Smooth muscle cell (in vitro differentiated cells): Measurements from ENCODE around the gene RAD9A. TPM values are rescaled to one million over a fixed set of nuclear protein-coding genes. Genes with fewer than 3 reads are reported as not detected.
A peak's percentile ranks its signal among the peaks of the same experiment; 100 is the strongest.

Experiments
- DNase-seq: peaks from one replicate; lab custom pipeline; 2025; ENCODE audit not compliant: unreplicated experiment; lab: John Stamatoyannopoulos, UW
- H2AFZ ChIP-seq: fragments of 200-600 bp; sonication (generic); 2 replicates; pipeline ENCODE4 v1.6.0; 2016; ENCODE audit warnings: antibody characterized with exemption, low read depth, mild to moderate bottlenecking
- H3F3A ChIP-seq: fragments of 200-600 bp; sonication (generic); 2 replicates; pipeline ENCODE4 v1.6.0; 2017; ENCODE audit warnings: antibody characterized with exemption, low read depth
- H3K27ac ChIP-seq: fragments of 200-600 bp; sonication (generic); 2 replicates; pipeline ENCODE4 v1.5.1; 2016; ENCODE audit warnings: low read depth, mild to moderate bottlenecking
- H3K27me3 ChIP-seq: fragments of 200-600 bp; sonication (generic); 2 replicates; pipeline ENCODE4 v1.6.1; 2016; ENCODE audit warnings: low read depth, mild to moderate bottlenecking
- H3K36me3 ChIP-seq: fragments of 200-600 bp; sonication (generic); 2 replicates; pipeline ENCODE4 v1.5.1; 2016; ENCODE audit warnings: low read depth
- H3K4me1 ChIP-seq: fragments of 200-600 bp; sonication (generic); 2 replicates; pipeline ENCODE4 v1.5.1; 2016; ENCODE audit warnings: low read depth
- H3K4me2 ChIP-seq: fragments of 200-600 bp; sonication (generic); 2 replicates; pipeline ENCODE4 v1.6.0; 2016; ENCODE audit warnings: mild to moderate bottlenecking
- H3K4me3 ChIP-seq: fragments of 200-600 bp; sonication (generic); 2 replicates; pipeline ENCODE4 v1.5.1; 2016; ENCODE audit warnings: mild to moderate bottlenecking
- H3K79me2 ChIP-seq: fragments of 200-600 bp; sonication (generic); 2 replicates; pipeline ENCODE4 v1.6.0; 2016; ENCODE audit warnings: low read depth, mild to moderate bottlenecking
- H3K9ac ChIP-seq: fragments of 200-600 bp; sonication (generic); 2 replicates; pipeline ENCODE4 v1.6.0; 2016; ENCODE audit warnings: low read depth
- H3K9me3 ChIP-seq: fragments of 200-600 bp; sonication (generic); replicated peaks from 2 replicates; pipeline ENCODE4 v1.5.1; 2016; ENCODE audit warnings: low read depth
- H4K20me1 ChIP-seq: fragments of 200-600 bp; sonication (generic); 2 replicates; pipeline ENCODE4 v1.6.0; 2016; ENCODE audit warnings: low read depth
- CTCF ChIP-seq: fragments of 200-600 bp; sonication (generic); IDR thresholded peaks from 2 replicates; pipeline ENCODE4 v1.5.1; 2017; ENCODE audit warnings: borderline replicate concordance, mild to moderate bottlenecking, antibody characterized with exemption; ENCODE audit not compliant: insufficient read depth, poor library complexity, severe bottlenecking
- WGBS: methylation state at CpG from one replicate; pipeline ENCODE4 v1.1.7; 2016; ENCODE audit warnings: low lambda C conversion rate; 5-methylcytosine and 5-hydroxymethylcytosine counted together
- polyA plus RNA-seq: library from polyadenylated mRNA; unstranded; fragments of >200 nt; fragmentation: Nextera tagmentation; extraction: Ambion mirVana; gene quantifications from 2 replicates; pipeline ENCODE4 v1.2.1, GENCODE V29; 2016
- total RNA-seq: library from RNA; depleted of rRNA; stranded (reverse); fragments of >200 nt; gene quantifications from 2 replicates; pipeline ENCODE4 v1.2.3, GENCODE V29; 2014

RAD9A gene
- total and polyA plus RNA-seq, 2 experiments from 2014 or later = 19.5 to 21.4 TPM

GRCh38 chr11:67345920-67346819, 45.6 kb upstream of the RAD9A start:
- Histone ChIP-seq H3K4me1 (no peaks in the 10 kb centered on the region), H3K27ac (peak overlapping the region; percentile 5), H3K27me3 (no peaks in the 10 kb centered on the region), H3K4me2 (no peak overlapping the region), H3K36me3 (no peaks in the 10 kb centered on the region), H3F3A (no peaks in the 10 kb centered on the region), H3K4me3 (no peak overlapping the region), H3K9me3 (no peaks in the 10 kb centered on the region), H4K20me1 (peaks cover 5% of the 10 kb centered on the region), H3K9ac (no peak overlapping the region), H2AFZ (no peak overlapping the region), H3K79me2 (peaks cover 4% of the 10 kb centered on the region)
- TF ChIP-seq CTCF = peak; percentile 51
- DNase-seq = no peak
- WGBS = 80% methylated on average over 7 of the region's 7 CpGs

GRCh38 chr11:67347964-67348749, 43.6 kb upstream of the RAD9A start:
- H3K9ac ChIP-seq = no peak overlapping the region
- no peak overlapping the region for H3K4me2 ChIP-seq
- no peaks in the 10 kb centered on the region for H3K27me3 ChIP-seq
- H3K27ac ChIP-seq = no peak overlapping the region
- H3K4me1 ChIP-seq = peaks cover 7% of the 10 kb centered on the region
- H3K9me3 ChIP-seq = no peaks in the 10 kb centered on the region
- no peaks in the 10 kb centered on the region for H3K36me3 ChIP-seq
- DNase-seq = no peak
- H4K20me1 ChIP-seq = peaks cover 5% of the 10 kb centered on the region
- peaks cover 14% of the 10 kb centered on the region for H3K79me2 ChIP-seq
- no peak overlapping the region for H3K4me3 ChIP-seq
- H3F3A ChIP-seq = no peaks in the 10 kb centered on the region
- WGBS = 89% methylated on average over 11 of the region's 11 CpGs
- no peak for TF ChIP-seq CTCF
- H2AFZ ChIP-seq = no peak overlapping the region

- Histone ChIP-seq H3K4me1 (peaks cover 11% of the 10 kb centered on the region), H3F3A (peaks cover 4% of the 10 kb centered on the region)
These were observed 42.8 kb upstream of the RAD9A start for GRCh38 chr11:67349036-67349435.

More at GRCh38 chr11:67349036-67349435, 42.8 kb upstream of the RAD9A start:
- WGBS = 74% methylated on average over 5 of the region's 5 CpGs
- Histone ChIP-seq H3K9me3 (no peaks in the 10 kb centered on the region), H3K36me3 (no peaks in the 10 kb centered on the region), H3K4me2 (no peak overlapping the region), H3K27me3 (no peaks in the 10 kb centered on the region), H3K79me2 (peaks cover 14% of the 10 kb centered on the region), H3K27ac (no peak overlapping the region), H2AFZ (no peak overlapping the region), H3K4me3 (no peak overlapping the region), H3K9ac (no peak overlapping the region), H4K20me1 (peaks cover 5% of the 10 kb centered on the region)
- no peak for TF ChIP-seq CTCF
- no peak for DNase-seq
